ENCODE data around the gene VPS37C. TPM values are rescaled to one million over a fixed set of nuclear protein-coding genes. Genes with fewer than 3 reads are reported as not detected.

VPS37C gene
- total RNA-seq, 4 donors from 2014 or later, result 8.6 to 23.3 (median 20.5) TPM

DNA sequence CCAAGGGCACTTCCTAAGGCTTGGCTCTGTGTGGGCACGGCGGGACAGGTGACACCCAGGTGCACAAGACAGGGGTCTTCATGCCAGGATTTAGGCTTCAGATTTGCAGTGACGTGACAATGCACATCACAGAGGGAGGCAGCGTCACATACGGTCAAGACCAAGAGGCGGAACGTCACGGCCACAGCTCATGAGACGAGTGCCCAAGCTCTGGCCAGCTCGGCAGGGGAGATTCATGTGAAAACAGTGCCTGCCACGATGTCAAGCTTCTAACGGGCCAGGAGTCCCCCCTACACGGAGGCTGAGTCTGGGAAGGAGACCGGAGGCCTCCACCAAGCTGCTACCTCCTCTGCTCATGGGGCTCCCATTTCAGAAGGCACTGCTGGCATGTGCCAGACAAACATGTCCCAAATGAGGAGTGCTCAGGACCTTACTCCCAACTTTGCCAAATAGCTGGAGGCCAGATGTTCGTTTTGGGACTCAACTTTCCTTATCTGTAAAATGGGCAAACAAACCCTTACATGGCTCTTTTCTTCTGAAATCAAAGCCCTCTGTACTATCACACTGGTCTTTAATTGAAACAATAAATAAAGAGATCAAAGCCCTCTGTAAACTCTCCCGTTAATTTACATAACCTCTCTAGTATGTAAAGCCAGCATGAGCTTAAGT is 16.6 kb downstream of the VPS37C start:
- H3K4me3 ChIP-seq, result no peak overlapping the region
- H3K27ac ChIP-seq, result no peak overlapping the region
- no peaks in the 10 kb centered on the region for H3K9me3 ChIP-seq
- in situ Hi-C loops (cut with MboI; ENCODE audit: low pct_ligation_motif_present in 1 of 4, low pct_unique_long_range_greater_than_20kb in 1 of 4, low sequenced_read_pairs in 3 of 4), result loop anchor here in 1 of 4 donors (25.0 kb wide), 1 partner anchor 307 kb away; the partner anchor contains the start of gene CCDC86
- TF ChIP-seq POLR2AphosphoS5 (IDR thresholded peaks at IDR 0.05), result no peak
- TF ChIP-seq EP300 (IDR thresholded peaks at IDR 0.05; ENCODE audit: low read depth), result no peak
- no peak for TF ChIP-seq POLR2A (IDR thresholded peaks at IDR 0.05)
- TF ChIP-seq, protein P1, sequence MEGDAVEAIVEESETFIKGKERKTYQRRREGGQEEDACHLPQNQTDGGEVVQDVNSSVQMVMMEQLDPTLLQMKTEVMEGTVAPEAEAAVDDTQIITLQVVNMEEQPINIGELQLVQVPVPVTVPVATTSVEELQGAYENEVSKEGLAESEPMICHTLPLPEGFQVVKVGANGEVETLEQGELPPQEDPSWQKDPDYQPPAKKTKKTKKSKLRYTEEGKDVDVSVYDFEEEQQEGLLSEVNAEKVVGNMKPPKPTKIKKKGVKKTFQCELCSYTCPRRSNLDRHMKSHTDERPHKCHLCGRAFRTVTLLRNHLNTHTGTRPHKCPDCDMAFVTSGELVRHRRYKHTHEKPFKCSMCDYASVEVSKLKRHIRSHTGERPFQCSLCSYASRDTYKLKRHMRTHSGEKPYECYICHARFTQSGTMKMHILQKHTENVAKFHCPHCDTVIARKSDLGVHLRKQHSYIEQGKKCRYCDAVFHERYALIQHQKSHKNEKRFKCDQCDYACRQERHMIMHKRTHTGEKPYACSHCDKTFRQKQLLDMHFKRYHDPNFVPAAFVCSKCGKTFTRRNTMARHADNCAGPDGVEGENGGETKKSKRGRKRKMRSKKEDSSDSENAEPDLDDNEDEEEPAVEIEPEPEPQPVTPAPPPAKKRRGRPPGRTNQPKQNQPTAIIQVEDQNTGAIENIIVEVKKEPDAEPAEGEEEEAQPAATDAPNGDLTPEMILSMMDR (IDR thresholded peaks at IDR 0.05), result no peak
- no peaks in the 10 kb centered on the region for H3K27me3 ChIP-seq
- 90 to 100% methylated on average over 1 to 16 of the region's 16 CpGs for WGBS, 2 donors (ENCODE audit: low coverage in 1 of 2)
- DNase-seq, result no peak
- H3K36me3 ChIP-seq, result no peaks in the 10 kb centered on the region
- intact Hi-C loops (cut with DNase I; ENCODE audit: low total_unique reads), result no loop called here
- H3K4me1 ChIP-seq, result peaks cover 6 to 53% (median 32%) of the 10 kb centered on the region in 4 donors

DNA sequence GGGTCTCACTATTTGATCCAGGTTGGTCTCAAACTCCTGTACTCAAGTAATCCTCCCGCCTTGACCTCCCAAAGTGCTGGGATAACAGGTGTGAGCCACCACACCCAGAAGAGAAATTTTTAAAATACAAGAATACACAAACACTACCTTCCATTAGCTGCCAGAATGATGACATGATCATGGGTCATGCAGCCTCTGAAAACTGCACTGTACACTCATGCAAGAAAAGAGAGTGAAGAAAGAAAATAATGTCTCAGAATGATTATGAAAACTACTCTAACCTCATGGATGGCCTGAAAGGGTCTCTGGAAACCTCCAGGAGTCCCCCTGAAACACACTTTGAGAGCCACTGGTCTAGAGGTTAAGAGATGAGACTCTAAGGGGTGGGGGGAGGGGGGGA is 18.8 kb downstream of the VPS37C start:
- in situ Hi-C loops (cut with MboI; ENCODE audit: low pct_ligation_motif_present in 1 of 4, low pct_unique_long_range_greater_than_20kb in 1 of 4, low sequenced_read_pairs in 3 of 4), result loop anchor here in 1 of 4 donors (25.0 kb wide), 1 partner anchor 305 kb away; the partner anchor contains the start of gene CCDC86

GRCh38 chr11:61141601-61142028 is 19.6 kb downstream of the VPS37C start:
- TF ChIP-seq POLR2A (IDR thresholded peaks at IDR 0.05) (peak; percentile 15), POLR2AphosphoS5 (IDR thresholded peaks at IDR 0.05) (peak in 2 of 3 donors; percentile 76 to 77), EP300 (IDR thresholded peaks at IDR 0.05; ENCODE audit: low read depth) (no peak)
- TF ChIP-seq, protein P1 (IDR thresholded peaks at IDR 0.05), result peak in 3 of 5 experiments; percentile 25 to 72 (median 54)
- peak overlapping the region in 3 of 4 donors; percentile 51 to 71 (median 59) for H3K27ac ChIP-seq
- in situ Hi-C loops (cut with MboI; ENCODE audit: low pct_ligation_motif_present in 1 of 4, low pct_unique_long_range_greater_than_20kb in 1 of 4, low sequenced_read_pairs in 3 of 4) (loop anchor here in 1 of 4 donors (25.0 kb wide), 1 partner anchor 304 kb away; the partner anchor contains the start of gene CCDC86), intact Hi-C loops (cut with DNase I; ENCODE audit: low total_unique reads) (no loop called here)
- H3K27me3 ChIP-seq, result no peaks in the 10 kb centered on the region
- H3K9me3 ChIP-seq, result no peaks in the 10 kb centered on the region
- DNase-seq, result peak; percentile 93
- peaks cover 0 to 11% (median 5%) of the 10 kb centered on the region in 4 donors for H3K36me3 ChIP-seq
- 38% methylated on average over 10 of the region's 10 CpGs; no CpG with 5 or more reads in 1 of the 2 donors for WGBS, 2 donors (ENCODE audit: low coverage in 1 of 2)
- peaks cover 0 to 36% (median 23%) of the 10 kb centered on the region in 4 donors for H3K4me1 ChIP-seq
- H3K4me3 ChIP-seq, result no peak overlapping the region

More for the DNA sequence above, 18.8 kb downstream of the VPS37C start:
- Histone ChIP-seq H3K27ac (peak overlapping the region in 2 of 4 donors; percentile 41 to 71), H3K36me3 (peaks cover 0 to 9% (median 2%) of the 10 kb centered on the region in 4 donors), H3K4me1 (peaks cover 0 to 41% (median 23%) of the 10 kb centered on the region in 4 donors), H3K27me3 (no peaks in the 10 kb centered on the region), H3K9me3 (no peaks in the 10 kb centered on the region), H3K4me3 (no peak overlapping the region)
- intact Hi-C loops (cut with DNase I; ENCODE audit: low total_unique reads), result no loop called here
- no peak for DNase-seq
- TF ChIP-seq POLR2AphosphoS5 (IDR thresholded peaks at IDR 0.05), result no peak
- TF ChIP-seq EP300 (IDR thresholded peaks at IDR 0.05; ENCODE audit: low read depth), result no peak
- TF ChIP-seq, protein P1 (IDR thresholded peaks at IDR 0.05), result no peak
- TF ChIP-seq POLR2A (IDR thresholded peaks at IDR 0.05), result no peak
- 84 to 100% methylated on average over 1 of the region's 1 CpG for WGBS, 2 donors (ENCODE audit: low coverage in 1 of 2)

DNA sequence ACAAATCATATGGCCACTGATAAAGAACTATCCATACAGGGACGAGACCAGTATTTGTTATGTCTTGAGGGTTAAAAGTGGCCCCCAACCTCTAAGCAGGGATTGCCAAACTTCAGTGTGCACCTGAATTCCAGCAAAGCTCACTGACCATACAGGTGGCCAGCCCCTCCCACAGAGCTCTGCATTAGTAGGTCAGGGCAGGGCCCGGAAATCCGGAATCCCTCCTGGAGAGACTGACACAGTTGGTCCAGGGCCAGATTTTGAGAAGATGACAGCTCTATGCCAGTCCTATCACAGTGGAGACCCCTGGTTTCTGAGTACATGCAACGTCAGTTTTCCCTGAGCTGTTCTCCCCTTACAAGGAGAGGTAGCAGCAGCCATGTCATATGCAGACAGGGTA is 20.8 kb downstream of the VPS37C start:
- WGBS, 2 donors (ENCODE audit: low coverage in 1 of 2), result 68% methylated on average over 4 of the region's 4 CpGs; no CpG with 5 or more reads in 1 of the 2 donors
- H3K27me3 ChIP-seq, result no peaks in the 10 kb centered on the region
- in situ Hi-C loops (cut with MboI; ENCODE audit: low pct_ligation_motif_present in 1 of 4, low pct_unique_long_range_greater_than_20kb in 1 of 4, low sequenced_read_pairs in 3 of 4) (loop anchor here in 1 of 4 donors (25.0 kb wide), 1 partner anchor 303 kb away; the partner anchor contains the start of gene CCDC86), intact Hi-C loops (cut with DNase I; ENCODE audit: low total_unique reads) (no loop called here)
- H3K4me3 ChIP-seq, result no peak overlapping the region
- peak overlapping the region in 2 of 4 donors; percentile 13 to 51 for H3K27ac ChIP-seq
- no peak for DNase-seq
- peaks cover 0 to 13% (median 5%) of the 10 kb centered on the region in 4 donors for H3K36me3 ChIP-seq
- peaks cover 0 to 36% (median 23%) of the 10 kb centered on the region in 4 donors for H3K4me1 ChIP-seq
- H3K9me3 ChIP-seq, result no peaks in the 10 kb centered on the region
- TF ChIP-seq, protein P1 (IDR thresholded peaks at IDR 0.05), result no peak
- TF ChIP-seq POLR2A (IDR thresholded peaks at IDR 0.05) (no peak), POLR2AphosphoS5 (IDR thresholded peaks at IDR 0.05) (no peak), EP300 (IDR thresholded peaks at IDR 0.05; ENCODE audit: low read depth) (no peak)

Measured in transverse colon (tissue), 4 donors.